ENCODE results near the gene ACTN1.

The ACTN1 gene

GRCh38 chr14:68877993-68878575, 101.0 kb downstream of the ACTN1 start:
- Histone ChIP-seq H3K36me3 (ENCODE audit: low read depth) (peaks cover 98% of the 10 kb centered on the region), H3K27ac (ENCODE audit: poor library complexity, severe bottlenecking) (no peak overlapping the region), H3K4me3 (ENCODE audit: severe bottlenecking) (no peak overlapping the region), H3K27me3 (ENCODE audit: insufficient read depth, poor library complexity, severe bottlenecking) (no peaks in the 10 kb centered on the region), H3K4me1 (ENCODE audit: insufficient read depth, poor library complexity, severe bottlenecking) (no peaks in the 10 kb centered on the region), H3K9me3 (ENCODE audit: severe bottlenecking) (no peaks in the 10 kb centered on the region)
- ATAC-seq (ENCODE audit: low read depth) (no peak; the same call in 2 of the 3 replicates), DNase-seq (ENCODE audit: low spot score) (no peak)
- TF ChIP-seq CTCF (IDR thresholded peaks at IDR 0.05; ENCODE audit: poor library complexity, severe bottlenecking) = no peak

DNA sequence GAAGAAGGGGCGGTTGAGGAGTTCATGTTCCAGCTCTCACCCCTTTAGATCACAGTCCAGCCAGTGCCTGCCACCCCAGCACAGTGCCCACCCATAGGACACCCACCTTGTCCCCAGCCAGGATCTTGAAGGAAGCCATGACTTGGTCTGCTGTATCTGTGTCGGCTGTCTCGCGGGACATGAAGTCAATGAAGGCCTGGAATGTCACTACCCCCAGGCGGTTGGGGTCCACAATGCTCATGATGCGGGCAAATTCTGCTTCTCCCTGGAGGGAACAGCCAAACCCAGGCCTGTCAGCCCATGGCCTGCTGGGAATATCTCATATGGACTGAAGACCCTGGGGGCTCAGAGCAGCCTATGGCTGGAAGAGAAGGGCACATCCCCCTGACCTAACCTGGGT, 102.1 kb downstream of the ACTN1 start:
- ATAC-seq (ENCODE audit: low read depth) (no peak), DNase-seq (ENCODE audit: low spot score) (no peak)
- Histone ChIP-seq H3K4me1 (ENCODE audit: insufficient read depth, poor library complexity, severe bottlenecking) (no peaks in the 10 kb centered on the region), H3K27ac (ENCODE audit: poor library complexity, severe bottlenecking) (no peak overlapping the region), H3K9me3 (ENCODE audit: severe bottlenecking) (no peaks in the 10 kb centered on the region), H3K27me3 (ENCODE audit: insufficient read depth, poor library complexity, severe bottlenecking) (no peaks in the 10 kb centered on the region), H3K4me3 (ENCODE audit: severe bottlenecking) (no peak overlapping the region), H3K36me3 (ENCODE audit: low read depth) (peaks cover 98% of the 10 kb centered on the region)
- TF ChIP-seq CTCF (IDR thresholded peaks at IDR 0.05; ENCODE audit: poor library complexity, severe bottlenecking) = no peak

- DNase-seq (ENCODE audit: low spot score) (no peak), ATAC-seq (ENCODE audit: low read depth) (no peak)
- peaks cover 87% of the 10 kb centered on the region for H3K36me3 ChIP-seq (ENCODE audit: low read depth)
- no peak overlapping the region for H3K27ac ChIP-seq (ENCODE audit: poor library complexity, severe bottlenecking)
- H3K27me3 ChIP-seq (ENCODE audit: insufficient read depth, poor library complexity, severe bottlenecking) = no peaks in the 10 kb centered on the region
- no peak for TF ChIP-seq CTCF (IDR thresholded peaks at IDR 0.05; ENCODE audit: poor library complexity, severe bottlenecking)
- H3K9me3 ChIP-seq (ENCODE audit: severe bottlenecking) = no peaks in the 10 kb centered on the region
- no peak overlapping the region for H3K4me3 ChIP-seq (ENCODE audit: severe bottlenecking)
- H3K4me1 ChIP-seq (ENCODE audit: insufficient read depth, poor library complexity, severe bottlenecking) = no peaks in the 10 kb centered on the region
These were observed 104.4 kb downstream of the ACTN1 start for GRCh38 chr14:68874746-68875155.

DNA sequence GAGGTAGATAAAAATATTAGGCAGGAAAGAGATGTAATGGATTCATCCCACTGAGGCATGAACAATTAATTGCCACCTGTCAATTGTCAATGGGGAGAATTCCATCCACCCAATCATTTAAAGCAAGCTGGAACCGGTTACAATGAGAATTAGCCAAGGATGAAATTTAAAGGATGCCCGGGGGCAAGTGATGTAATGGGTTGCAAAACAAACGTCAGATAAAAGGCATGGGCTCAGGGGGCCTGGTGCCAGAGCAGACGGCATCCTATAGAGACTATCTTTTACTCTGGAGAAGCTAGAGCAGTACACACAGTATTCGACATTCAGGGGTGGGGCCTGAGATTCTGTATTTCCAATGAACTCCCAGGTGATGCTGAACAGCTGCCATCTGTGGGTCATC, 105.7 kb downstream of the ACTN1 start:
- Histone ChIP-seq H3K4me1 (ENCODE audit: insufficient read depth, poor library complexity, severe bottlenecking) (no peaks in the 10 kb centered on the region), H3K27ac (ENCODE audit: poor library complexity, severe bottlenecking) (no peak overlapping the region), H3K4me3 (ENCODE audit: severe bottlenecking) (no peak overlapping the region), H3K36me3 (ENCODE audit: low read depth) (peaks cover 76% of the 10 kb centered on the region), H3K9me3 (ENCODE audit: severe bottlenecking) (no peaks in the 10 kb centered on the region), H3K27me3 (ENCODE audit: insufficient read depth, poor library complexity, severe bottlenecking) (no peaks in the 10 kb centered on the region)
- ATAC-seq (ENCODE audit: low read depth) (no peak), DNase-seq (ENCODE audit: low spot score) (no peak)
- no peak for TF ChIP-seq CTCF (IDR thresholded peaks at IDR 0.05; ENCODE audit: poor library complexity, severe bottlenecking)

GRCh38 chr14:68871392-68871791, 107.7 kb downstream of the ACTN1 start:
- TF ChIP-seq CTCF (IDR thresholded peaks at IDR 0.05; ENCODE audit: poor library complexity, severe bottlenecking) = no peak

More at GRCh38 chr14:68871392-68871791, 107.7 kb downstream of the ACTN1 start:
- Histone ChIP-seq H3K4me3 (ENCODE audit: severe bottlenecking) (no peak overlapping the region), H3K4me1 (ENCODE audit: insufficient read depth, poor library complexity, severe bottlenecking) (no peaks in the 10 kb centered on the region), H3K27ac (ENCODE audit: poor library complexity, severe bottlenecking) (no peak overlapping the region), H3K27me3 (ENCODE audit: insufficient read depth, poor library complexity, severe bottlenecking) (no peaks in the 10 kb centered on the region), H3K9me3 (ENCODE audit: severe bottlenecking) (no peaks in the 10 kb centered on the region), H3K36me3 (ENCODE audit: low read depth) (peaks cover 56% of the 10 kb centered on the region)
- ATAC-seq (ENCODE audit: low read depth) (peak; percentile 1; the same call in 1 of the 3 replicates), DNase-seq (ENCODE audit: low spot score) (no peak)
